Sigmoid colon (tissue), 4 donors: ENCODE data around the gene KLRC4.

Source experiments
- CTCF ChIP-seq, 4 experiments: fragments of 450-650 bp in 3 of 4; fragments of 200-600 bp in 1 of 4; IDR thresholded peaks; one replicate each; pipeline ENCODE4 v1.5.1; 2016 to 2019; ENCODE audit warnings: antibody characterized with exemption in 4 of 4, mild to moderate bottlenecking in 3 of 4, moderate library complexity in 2 of 4
- EP300 ChIP-seq, 4 donors: sonication (generic); formaldehyde crosslinking; IDR thresholded peaks; one replicate each; pipeline ENCODE4 v1.6.1; 2017; ENCODE audit warnings: antibody characterized with exemption in 4 of 4
- POLR2A ChIP-seq, 2 donors: fragments of 450-650 bp; IDR thresholded peaks; one replicate each; pipeline ENCODE4 v1.6.1; 2016; ENCODE audit warnings: antibody characterized with exemption in 2 of 2, mild to moderate bottlenecking in 2 of 2, moderate library complexity in 2 of 2

GRCh38 chr12:10388624-10389413 lies 20.7 kb downstream of the KLRC4 start:
- no peak for TF ChIP-seq POLR2A (IDR thresholded peaks at IDR 0.05)
- TF ChIP-seq CTCF (IDR thresholded peaks at IDR 0.05): no peak
- TF ChIP-seq EP300 (IDR thresholded peaks at IDR 0.05): no peak
